OCI-LY1 (cell line): ENCODE data around the gene MACROD1.

Source experiments
- CTCF ChIP-seq: fragments of 200-600 bp; sonication (generic), shearing (Covaris generic); IDR thresholded peaks from 2 replicates; pipeline ENCODE4 v1.5.1; 2017; ENCODE audit warnings: mild to moderate bottlenecking, antibody characterized with exemption, low read length, moderate library complexity, mixed read lengths
- EZH2 ChIP-seq: fragments of 200-600 bp; sonication (generic), shearing (Covaris generic); IDR thresholded peaks from 2 replicates; pipeline ENCODE4 v1.8.0; 2017; ENCODE audit warnings: borderline replicate concordance, mixed run types, mild to moderate bottlenecking, antibody characterized with exemption, low read length, moderate library complexity, mixed read lengths

GRCh38 chr11:64130618-64131017 is 35.3 kb downstream of the MACROD1 start:
- TF ChIP-seq CTCF = no peak
- TF ChIP-seq EZH2 = no peak
